SK-N-SH (cell line): Measurements from ENCODE around the gene CD70. TPM values are rescaled to one million over a fixed set of nuclear protein-coding genes. Genes with fewer than 3 reads are reported as not detected.
"Not testable (repeated sequence)": the region's sequence is repeated elsewhere in the genome, so short reads cannot be mapped to it uniquely, and the experiment has no call there.

ENCODE experiments used
- CTCF ChIA-PET: fragments of 300-600, 350-600 bp; formaldehyde crosslinking; extraction: SDS; loops from one replicate; lab custom pipeline; 2021; lab: Yijun Ruan, JAX
- POLR2A ChIA-PET: fragments of 350-600 bp; sonication (Branson Sonifier 250); formaldehyde crosslinking; extraction: SDS; loops from one replicate; lab custom pipeline; 2020; ENCODE audit warnings: antibody characterized with exemption, inconsistent platforms; lab: Yijun Ruan, JAX
- DNase-seq: peaks from one replicate; pipeline ENCODE4 v3.0.0; 2012
- H2AFZ ChIP-seq: fragments of 200-600 bp; sonication (generic); 2 replicates; pipeline ENCODE4 v1.8.1; 2016; ENCODE audit warnings: antibody characterized with exemption, mild to moderate bottlenecking, low read depth
- H3F3A ChIP-seq: fragments of 200-600 bp; sonication (generic); replicated peaks from 2 replicates; pipeline ENCODE3; 2016; ENCODE audit warnings: antibody characterized with exemption, mild to moderate bottlenecking; ENCODE audit not compliant: insufficient read depth
- H3K27ac ChIP-seq, 2 experiments: fragments of 200-500 bp in 1 of 2; fragments of 200-600 bp in 1 of 2; sonication (Bioruptor generic) in 1 of 2; sonication (generic), shearing (Covaris generic) in 1 of 2; 2 replicates each; pipeline versions ENCODE4 v1.5.1 to v1.6.1; 2014 to 2016; ENCODE audit warnings: low read depth in 2 of 2, inconsistent platforms in 1 of 2, low read length in 1 of 2, mild to moderate bottlenecking in 1 of 2, mixed read lengths in 1 of 2
- H3K27me3 ChIP-seq: fragments of 200-600 bp; sonication (generic), shearing (Covaris generic); 2 replicates; pipeline ENCODE4 v1.6.1; 2016; ENCODE audit warnings: mixed run types; ENCODE audit not compliant: insufficient read depth
- H3K36me3 ChIP-seq, 2 experiments: fragments of 200-500 bp in 1 of 2; fragments of 200-600 bp in 1 of 2; sonication (Bioruptor generic) in 1 of 2; sonication (generic) in 1 of 2; replicated peaks in 1 of 2; 2 replicates each; pipeline versions ENCODE3 to v1.5.1; 2014 to 2016; ENCODE audit warnings: low read length in 1 of 2, mild to moderate bottlenecking in 1 of 2; ENCODE audit not compliant: insufficient read depth in 2 of 2, control insufficient read depth in 1 of 2
- H3K4me1 ChIP-seq, 2 experiments: fragments of 200-500 bp in 1 of 2; fragments of 200-600 bp in 1 of 2; sonication (Bioruptor generic) in 1 of 2; sonication (generic), shearing (Covaris generic) in 1 of 2; 2 replicates each; pipeline versions ENCODE4 v1.5.1 to v1.6.1; 2014 to 2016; ENCODE audit warnings: low read depth in 1 of 2, low read length in 1 of 2, mixed run types in 1 of 2; ENCODE audit not compliant: insufficient read depth in 2 of 2, control insufficient read depth in 1 of 2
- H3K4me2 ChIP-seq: fragments of 200-600 bp; sonication (generic), shearing (Covaris generic); 2 replicates; pipeline ENCODE4 v1.6.1; 2017; ENCODE audit warnings: mixed run types
- H3K4me3 ChIP-seq, 2 experiments: fragments of 200-500 bp in 1 of 2; fragments of 200-600 bp in 1 of 2; sonication (Bioruptor generic) in 1 of 2; sonication (generic), shearing (Covaris generic) in 1 of 2; 2 replicates each; pipeline versions ENCODE4 v1.5.1 to v1.8.1; 2014 to 2016; ENCODE audit warnings: low read depth in 2 of 2, inconsistent platforms in 1 of 2, low read length in 1 of 2, mild to moderate bottlenecking in 1 of 2, mixed read lengths in 1 of 2, moderate library complexity in 1 of 2
- H3K79me2 ChIP-seq: fragments of 200-600 bp; sonication (generic); 2 replicates; pipeline ENCODE4 v1.8.1; 2017; ENCODE audit warnings: mild to moderate bottlenecking; ENCODE audit not compliant: insufficient read depth
- H3K9ac ChIP-seq: fragments of 200-600 bp; sonication (generic); 2 replicates; pipeline ENCODE4 v1.6.1; 2017; ENCODE audit warnings: mixed run types
- H3K9me2 ChIP-seq: fragments of 200-600 bp; sonication (generic); 2 replicates; pipeline ENCODE4 v1.6.1; 2017; ENCODE audit warnings: mixed run types
- H3K9me3 ChIP-seq: fragments of 200-600 bp; sonication (generic); 2 replicates; pipeline ENCODE4 v1.6.1; 2017; ENCODE audit warnings: mixed run types, mild to moderate bottlenecking, moderate library complexity
- H4K20me1 ChIP-seq: fragments of 200-600 bp; sonication (generic); 2 replicates; pipeline ENCODE4 v1.6.1; 2017; ENCODE audit warnings: mild to moderate bottlenecking, mixed run types; ENCODE audit not compliant: insufficient read depth
- EP300 ChIP-seq, 2 experiments: IDR thresholded peaks; 2 replicates each; pipeline versions ENCODE4 v1.4.0 to v1.6.1; 2012; ENCODE audit warnings: borderline replicate concordance in 1 of 2, low read depth in 1 of 2, low read length in 1 of 2
- EZH2phosphoT487 ChIP-seq: fragments of 200-600 bp; sonication (generic); IDR thresholded peaks from 2 replicates; pipeline ENCODE4 v1.6.1; 2017; ENCODE audit warnings: low read depth, mixed run types, mild to moderate bottlenecking, antibody characterized with exemption, moderate library complexity, borderline replicate concordance
- FOXM1 ChIP-seq: IDR thresholded peaks from 2 replicates; pipeline ENCODE4 v1.4.0; 2012; ENCODE audit warnings: low read depth, mild to moderate bottlenecking
- JUND ChIP-seq: IDR thresholded peaks from 2 replicates; pipeline ENCODE4 v1.4.0; 2012
- MXI1 ChIP-seq: IDR thresholded peaks from 2 replicates; pipeline ENCODE4 v1.6.1; 2012; ENCODE audit warnings: mild to moderate bottlenecking, low read depth, low read length, improper control_type of control experiment
- NFIC ChIP-seq: IDR thresholded peaks from 2 replicates; pipeline ENCODE4 v1.4.0; 2012; ENCODE audit warnings: borderline replicate concordance
- NRF1 ChIP-seq: IDR thresholded peaks from 2 replicates; pipeline ENCODE4 v1.6.1; 2012; ENCODE audit warnings: low read depth, mild to moderate bottlenecking, low read length
- POLR2AphosphoS5 ChIP-seq: IDR thresholded peaks from 2 replicates; pipeline ENCODE4 v1.6.1; 2012; ENCODE audit warnings: low read depth, low read length
- RFX5 ChIP-seq: IDR thresholded peaks from 2 replicates; pipeline ENCODE4 v1.6.1; 2012; ENCODE audit warnings: mild to moderate bottlenecking, improper control_type of control experiment, low read length
- RXRA ChIP-seq: IDR thresholded peaks from 2 replicates; pipeline ENCODE4 v1.4.0; 2012; ENCODE audit warnings: low read depth, mild to moderate bottlenecking, borderline replicate concordance
- SIN3A ChIP-seq: IDR thresholded peaks from 2 replicates; pipeline ENCODE4 v1.6.1; 2012; ENCODE audit warnings: low read depth, mild to moderate bottlenecking, low read length, moderate library complexity, borderline replicate concordance
- SMC3 ChIP-seq: IDR thresholded peaks from 2 replicates; pipeline ENCODE4 v1.6.1; 2012; ENCODE audit warnings: low read depth, low read length, improper control_type of control experiment
- TEAD4 ChIP-seq: IDR thresholded peaks from 2 replicates; pipeline ENCODE4 v1.4.0; 2012; ENCODE audit warnings: mild to moderate bottlenecking, borderline replicate concordance; ENCODE audit not compliant: insufficient read depth
- YY1 ChIP-seq: IDR thresholded peaks from 2 replicates; pipeline ENCODE4 v1.4.0; 2012; ENCODE audit warnings: low read depth, mild to moderate bottlenecking
- WGBS: methylation state at CpG from one replicate; pipeline ENCODE4 v1.1.6; 2017; ENCODE audit warnings: low lambda C conversion rate; 5-methylcytosine and 5-hydroxymethylcytosine counted together
- polyA plus RNA-seq, 3 experiments: library from polyadenylated mRNA; depleted of rRNA; stranded (reverse); fragments of >200 nt; gene quantifications; 2 replicates each; pipeline ENCODE4 v1.2.3, GENCODE V29; 2012
- TF ChIP-seq, protein P1 (sequence below): IDR thresholded peaks from 2 replicates; pipeline ENCODE4 v1.6.1; 2012; ENCODE audit warnings: mild to moderate bottlenecking, low read depth, low read length, moderate library complexity
- TF ChIP-seq, protein P2 (sequence below): IDR thresholded peaks from 2 replicates; pipeline ENCODE4 v1.4.0; 2012; ENCODE audit warnings: low read depth, borderline replicate concordance

Gene CD70
- polyA plus RNA-seq, 1 of the 3 experiments (the other 2 are of a cell fraction), result 142 TPM

DNA sequence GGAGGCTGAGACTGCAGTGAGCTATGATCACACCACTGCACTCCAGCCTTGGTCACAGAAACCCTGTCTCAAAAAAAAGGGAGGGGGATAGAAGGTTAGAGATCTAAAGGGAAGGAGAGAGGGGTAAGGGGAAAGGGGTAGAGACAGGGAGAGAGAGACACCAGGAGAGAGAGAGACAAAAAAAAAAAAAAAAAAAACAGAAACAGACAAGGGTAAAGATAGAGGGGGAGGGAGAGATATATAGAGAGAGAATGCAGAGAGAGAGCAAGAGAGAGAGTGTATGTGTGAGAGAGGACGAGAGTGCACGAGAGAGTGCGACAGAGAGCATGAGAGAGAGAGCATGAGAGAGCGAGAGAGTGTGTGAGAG is 4.2 kb downstream of the CD70 start (continued):
- TF ChIP-seq SIN3A, result no peak
- no peak for TF ChIP-seq EP300 (IDR thresholded peaks at IDR 0.05; ENCODE audit: borderline replicate concordance in 1 of 2, low read depth in 1 of 2, low read length in 1 of 2)
- TF ChIP-seq, protein P1, sequence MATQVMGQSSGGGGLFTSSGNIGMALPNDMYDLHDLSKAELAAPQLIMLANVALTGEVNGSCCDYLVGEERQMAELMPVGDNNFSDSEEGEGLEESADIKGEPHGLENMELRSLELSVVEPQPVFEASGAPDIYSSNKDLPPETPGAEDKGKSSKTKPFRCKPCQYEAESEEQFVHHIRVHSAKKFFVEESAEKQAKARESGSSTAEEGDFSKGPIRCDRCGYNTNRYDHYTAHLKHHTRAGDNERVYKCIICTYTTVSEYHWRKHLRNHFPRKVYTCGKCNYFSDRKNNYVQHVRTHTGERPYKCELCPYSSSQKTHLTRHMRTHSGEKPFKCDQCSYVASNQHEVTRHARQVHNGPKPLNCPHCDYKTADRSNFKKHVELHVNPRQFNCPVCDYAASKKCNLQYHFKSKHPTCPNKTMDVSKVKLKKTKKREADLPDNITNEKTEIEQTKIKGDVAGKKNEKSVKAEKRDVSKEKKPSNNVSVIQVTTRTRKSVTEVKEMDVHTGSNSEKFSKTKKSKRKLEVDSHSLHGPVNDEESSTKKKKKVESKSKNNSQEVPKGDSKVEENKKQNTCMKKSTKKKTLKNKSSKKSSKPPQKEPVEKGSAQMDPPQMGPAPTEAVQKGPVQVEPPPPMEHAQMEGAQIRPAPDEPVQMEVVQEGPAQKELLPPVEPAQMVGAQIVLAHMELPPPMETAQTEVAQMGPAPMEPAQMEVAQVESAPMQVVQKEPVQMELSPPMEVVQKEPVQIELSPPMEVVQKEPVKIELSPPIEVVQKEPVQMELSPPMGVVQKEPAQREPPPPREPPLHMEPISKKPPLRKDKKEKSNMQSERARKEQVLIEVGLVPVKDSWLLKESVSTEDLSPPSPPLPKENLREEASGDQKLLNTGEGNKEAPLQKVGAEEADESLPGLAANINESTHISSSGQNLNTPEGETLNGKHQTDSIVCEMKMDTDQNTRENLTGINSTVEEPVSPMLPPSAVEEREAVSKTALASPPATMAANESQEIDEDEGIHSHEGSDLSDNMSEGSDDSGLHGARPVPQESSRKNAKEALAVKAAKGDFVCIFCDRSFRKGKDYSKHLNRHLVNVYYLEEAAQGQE, result no peak
- no peak for TF ChIP-seq JUND
- TF ChIP-seq YY1, result no peak
- TF ChIP-seq FOXM1, result no peak
- TF ChIP-seq NRF1, result no peak

DNA sequence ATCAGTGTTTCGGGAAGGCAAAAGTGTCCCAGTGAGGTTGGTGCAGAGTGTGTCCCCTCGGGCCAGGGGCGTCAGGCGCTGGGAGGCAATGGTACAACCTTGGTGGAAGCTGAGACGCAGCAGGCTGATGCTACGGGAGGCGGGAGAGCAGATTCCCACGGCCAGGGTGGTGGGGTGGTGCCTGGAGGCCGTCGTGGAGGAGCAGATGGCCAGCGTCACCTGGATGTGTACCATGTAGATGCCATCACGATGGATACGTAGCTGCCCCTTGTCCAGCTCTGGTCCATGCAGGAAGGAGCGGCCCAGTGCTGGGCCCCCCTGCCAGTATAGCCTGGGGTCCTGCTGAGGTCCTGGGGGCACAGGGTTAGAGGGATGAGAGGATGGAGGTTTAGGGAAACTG is 4.9 kb downstream of the CD70 start:
- no peaks in the 10 kb centered on the region for H3K4me1 ChIP-seq
- H3K4me3 ChIP-seq, result no peak overlapping the region
- H3K9ac ChIP-seq, result no peak overlapping the region
- WGBS, result 21% methylated on average over 3 of the region's 14 CpGs
- no peak overlapping the region for H3K4me2 ChIP-seq
- ChIA-PET CTCF (no interaction called here), POLR2A (no interaction called here)
- DNase-seq, result no peak
- H3K27ac ChIP-seq, result no peak overlapping the region
- peaks cover 76% of the 10 kb centered on the region for H3K27me3 ChIP-seq
- TF ChIP-seq RXRA, result no peak
- TF ChIP-seq RFX5, result no peak
- TF ChIP-seq EP300 (IDR thresholded peaks at IDR 0.05; ENCODE audit: borderline replicate concordance in 1 of 2, low read depth in 1 of 2, low read length in 1 of 2), result no peak
- TF ChIP-seq POLR2AphosphoS5, result no peak
- TF ChIP-seq SIN3A, result no peak
- TF ChIP-seq EZH2phosphoT487, result no peak
- TF ChIP-seq NRF1, result no peak
- no peak for TF ChIP-seq TEAD4
- TF ChIP-seq, protein P2, sequence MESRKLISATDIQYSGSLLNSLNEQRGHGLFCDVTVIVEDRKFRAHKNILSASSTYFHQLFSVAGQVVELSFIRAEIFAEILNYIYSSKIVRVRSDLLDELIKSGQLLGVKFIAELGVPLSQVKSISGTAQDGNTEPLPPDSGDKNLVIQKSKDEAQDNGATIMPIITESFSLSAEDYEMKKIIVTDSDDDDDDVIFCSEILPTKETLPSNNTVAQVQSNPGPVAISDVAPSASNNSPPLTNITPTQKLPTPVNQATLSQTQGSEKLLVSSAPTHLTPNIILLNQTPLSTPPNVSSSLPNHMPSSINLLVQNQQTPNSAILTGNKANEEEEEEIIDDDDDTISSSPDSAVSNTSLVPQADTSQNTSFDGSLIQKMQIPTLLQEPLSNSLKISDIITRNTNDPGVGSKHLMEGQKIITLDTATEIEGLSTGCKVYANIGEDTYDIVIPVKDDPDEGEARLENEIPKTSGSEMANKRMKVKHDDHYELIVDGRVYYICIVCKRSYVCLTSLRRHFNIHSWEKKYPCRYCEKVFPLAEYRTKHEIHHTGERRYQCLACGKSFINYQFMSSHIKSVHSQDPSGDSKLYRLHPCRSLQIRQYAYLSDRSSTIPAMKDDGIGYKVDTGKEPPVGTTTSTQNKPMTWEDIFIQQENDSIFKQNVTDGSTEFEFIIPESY, result no peak
- TF ChIP-seq MXI1, result no peak
- TF ChIP-seq SMC3, result no peak
- no peak for TF ChIP-seq NFIC
- TF ChIP-seq, protein P1, result no peak
- H2AFZ ChIP-seq, result no peak overlapping the region
- H3K9me3 ChIP-seq, result no peaks in the 10 kb centered on the region
- H3F3A ChIP-seq, result peaks cover 12% of the 10 kb centered on the region
- peaks cover 24% of the 10 kb centered on the region; the same call in 1 of the 2 replicates for H3K79me2 ChIP-seq
- no peaks in the 10 kb centered on the region for H4K20me1 ChIP-seq
- no peaks in the 10 kb centered on the region for H3K36me3 ChIP-seq
- no peaks in the 10 kb centered on the region for H3K9me2 ChIP-seq

DNA sequence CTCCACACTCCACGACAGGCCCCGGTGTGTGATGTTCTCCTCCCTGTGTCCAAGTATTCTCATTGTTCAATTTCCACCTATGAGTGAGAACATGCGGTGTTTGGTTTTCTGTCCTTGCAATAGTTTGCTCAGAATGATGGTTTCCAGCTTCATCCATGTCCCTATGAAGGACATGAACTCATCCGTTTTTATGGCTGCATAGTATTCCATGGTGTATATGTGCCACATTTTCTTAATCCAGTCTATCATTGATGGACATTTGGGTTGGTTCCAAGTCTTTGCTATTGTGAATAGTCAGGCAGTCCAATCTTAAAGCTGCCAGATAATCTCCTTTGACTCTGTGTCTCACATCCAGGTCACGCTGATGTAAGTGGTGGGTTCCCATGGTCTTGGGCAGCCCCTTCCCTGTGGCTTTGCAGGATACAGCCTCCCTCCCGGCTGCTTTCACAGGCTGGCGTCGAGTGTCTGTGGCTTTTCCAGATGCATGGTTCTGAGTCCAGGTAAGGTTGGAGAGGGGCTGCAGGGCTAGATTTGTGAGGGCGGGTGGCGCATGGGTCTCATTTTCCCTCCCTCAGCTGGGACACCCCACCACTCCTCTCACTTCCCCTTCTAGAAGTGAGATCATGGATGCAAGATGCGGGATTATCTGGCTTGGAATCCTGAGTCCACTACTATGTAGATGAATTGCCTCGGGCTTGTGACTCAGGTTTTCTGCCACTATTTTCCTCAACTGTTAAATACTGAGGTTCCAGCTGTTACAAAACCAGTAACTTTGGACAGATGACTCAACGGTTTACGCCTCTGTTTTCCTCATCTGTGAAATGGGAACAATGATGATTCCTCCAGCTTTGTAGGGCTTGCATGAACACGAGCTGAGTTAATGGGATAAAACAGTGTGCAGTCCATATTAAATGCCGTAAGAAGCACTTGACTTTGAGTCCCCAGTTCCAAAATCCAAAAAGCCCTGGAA is 8.2 kb downstream of the CD70 start:
- H2AFZ ChIP-seq, POLR2A ChIA-PET, H3K4me3 ChIP-seq, H3K9ac ChIP-seq, H3K4me2 ChIP-seq, DNase-seq, H3K4me1 ChIP-seq, H4K20me1 ChIP-seq, H3K9me3 ChIP-seq, H3K36me3 ChIP-seq, H3K27ac ChIP-seq, CTCF ChIA-PET, H3K79me2 ChIP-seq, H3K9me2 ChIP-seq: not testable (repeated sequence)
- peaks cover 44% of the 10 kb centered on the region for H3K27me3 ChIP-seq
- WGBS, result 33% methylated on average over 14 of the region's 16 CpGs
- peaks cover 24% of the 10 kb centered on the region for H3F3A ChIP-seq
